CD4-positive, CD25-positive, alpha-beta regulatory T cell (primary cell): ENCODE results near the gene CD52. TPM values are rescaled to one million over a fixed set of nuclear protein-coding genes. Genes with fewer than 3 reads are reported as not detected.

Experiments
- ATAC-seq, 2 donors: fragments of 150-1000 bp; cut with Tn5 transposase; one replicate each; pipeline ENCODE4 v1.10.0; 2021; ENCODE audit warnings: low read depth in 2 of 2, moderate number of reproducible peaks in 2 of 2, moderate library complexity in 1 of 2
- DNase-seq, 3 donors: peaks; one replicate each; pipeline versions ENCODE4 v3.0.0 to v3.0.0-alpha.2; 2012 to 2022; ENCODE audit warnings: mixed read lengths in 1 of 3
- H3K27ac ChIP-seq: one replicate; pipeline ENCODE4 v1.7.0; 2013; ENCODE audit warnings: mild to moderate bottlenecking, low read length; ENCODE audit not compliant: insufficient read depth, poor library complexity, severe bottlenecking
- H3K27me3 ChIP-seq: one replicate; pipeline ENCODE4 v1.7.0; 2013; ENCODE audit warnings: low read length; ENCODE audit not compliant: control insufficient read depth, insufficient read depth
- H3K36me3 ChIP-seq: one replicate; pipeline ENCODE4 v1.7.0; 2013; ENCODE audit warnings: mild to moderate bottlenecking, low read length, moderate library complexity; ENCODE audit not compliant: control insufficient read depth, insufficient read depth
- H3K4me1 ChIP-seq: 2 replicates; pipeline ENCODE4 v1.7.0; 2013; ENCODE audit warnings: mild to moderate bottlenecking, low read length; ENCODE audit not compliant: insufficient read depth, control insufficient read depth, poor library complexity, severe bottlenecking
- H3K4me3 ChIP-seq: one replicate; pipeline ENCODE4 v1.7.0; 2013; ENCODE audit warnings: low read depth, mild to moderate bottlenecking, low read length, moderate library complexity
- H3K9me3 ChIP-seq, 2 experiments: 1 replicate in 1 of 2; 2 replicates in 1 of 2; pipeline ENCODE4 v1.7.0; 2013; ENCODE audit warnings: low read length in 2 of 2, mild to moderate bottlenecking in 1 of 2, moderate library complexity in 1 of 2; ENCODE audit not compliant: control insufficient read depth in 2 of 2
- H3K27ac Mint-ChIP-seq, 3 donors: one replicate each; pipeline ENCODE4 v1.8.0; 2020 to 2022; ENCODE audit warnings: mild to moderate bottlenecking in 3 of 3, mixed read lengths in 3 of 3, moderate library complexity in 2 of 3
- H3K27me3 Mint-ChIP-seq: one replicate; pipeline ENCODE4 v1.8.0; 2022; ENCODE audit warnings: mild to moderate bottlenecking, mixed read lengths
- H3K36me3 Mint-ChIP-seq: one replicate; pipeline ENCODE4 v1.8.0; 2020; ENCODE audit warnings: mixed read lengths
- H3K4me1 Mint-ChIP-seq, 4 donors: one replicate each; pipeline ENCODE4 v1.8.0; 2020 to 2022; ENCODE audit warnings: mixed read lengths in 4 of 4, mild to moderate bottlenecking in 1 of 4
- H3K4me3 Mint-ChIP-seq, 4 donors: one replicate each; pipeline ENCODE4 v1.8.0; 2020 to 2022; ENCODE audit warnings: mild to moderate bottlenecking in 4 of 4, mixed read lengths in 4 of 4, moderate library complexity in 3 of 4
- H3K9me3 Mint-ChIP-seq, 7 donors: one replicate each; pipeline ENCODE4 v1.8.0; 2020 to 2022; ENCODE audit warnings: mixed read lengths in 7 of 7, mild to moderate bottlenecking in 3 of 7, moderate library complexity in 2 of 7
- polyA plus RNA-seq, 4 donors: library from polyadenylated mRNA; unstranded; fragments of 300-500 nt; fragmentation: Illumina TruSeq; gene quantifications; one replicate each; pipeline ENCODE4 v1.2.3, GENCODE V29; 2021
- total RNA-seq: library from RNA; stranded (reverse); gene quantifications from one replicate; pipeline ENCODE4 v1.2.3, GENCODE V29; 2022

Gene CD52
- total and polyA plus RNA-seq, 5 donors from 2014 or later, result 1,528 to 12,173 (median 9,866) TPM

GRCh38 chr1:26354972-26355371 lies 37.2 kb downstream of the CD52 start:
- Mint-ChIP-seq H3K4me3 (no peak overlapping the region), H3K36me3 (no peaks in the 10 kb centered on the region), H3K4me1 (peaks cover 0 to 20% (median 14%) of the 10 kb centered on the region in 4 donors), H3K9me3 (no peaks in the 10 kb centered on the region), H3K27me3 (peaks cover 5% of the 10 kb centered on the region), H3K27ac (no peak overlapping the region)
- H3K4me1 ChIP-seq, result peaks cover 15% of the 10 kb centered on the region
- no peaks in the 10 kb centered on the region for H3K27me3 ChIP-seq
- H3K9me3 ChIP-seq, result no peaks in the 10 kb centered on the region
- ATAC-seq (no peak), DNase-seq (no peak)
- H3K4me3 ChIP-seq, result no peak overlapping the region
- H3K36me3 ChIP-seq, result no peaks in the 10 kb centered on the region
- no peak overlapping the region for H3K27ac ChIP-seq

- H3K9me3 Mint-ChIP-seq, result no peaks in the 10 kb centered on the region
- no peak overlapping the region for H3K27ac ChIP-seq
- no peak overlapping the region for H3K4me3 Mint-ChIP-seq
- ATAC-seq (no peak), DNase-seq (no peak)
- no peaks in the 10 kb centered on the region for H3K27me3 ChIP-seq
- no peak overlapping the region for H3K27ac Mint-ChIP-seq
- no peaks in the 10 kb centered on the region for H3K36me3 ChIP-seq
- H3K36me3 Mint-ChIP-seq, result no peaks in the 10 kb centered on the region
- peaks cover 0 to 32% (median 16%) of the 10 kb centered on the region in 4 donors for H3K4me1 Mint-ChIP-seq
- no peaks in the 10 kb centered on the region for H3K9me3 ChIP-seq
- H3K4me1 ChIP-seq, result peaks cover 27% of the 10 kb centered on the region
- peaks cover 17% of the 10 kb centered on the region for H3K27me3 Mint-ChIP-seq
- H3K4me3 ChIP-seq, result no peak overlapping the region
Measured at GRCh38 chr1:26356106-26356505, 38.3 kb downstream of the CD52 start.

GRCh38 chr1:26357121-26357602 lies 39.4 kb downstream of the CD52 start:
- Histone ChIP-seq H3K4me1 (peaks cover 27% of the 10 kb centered on the region), H3K9me3 (no peaks in the 10 kb centered on the region), H3K27ac (no peak overlapping the region), H3K36me3 (no peaks in the 10 kb centered on the region), H3K27me3 (no peaks in the 10 kb centered on the region), H3K4me3 (no peak overlapping the region)
- H3K27me3 Mint-ChIP-seq, result peaks cover 27% of the 10 kb centered on the region
- H3K27ac Mint-ChIP-seq, result no peak overlapping the region
- no peak for DNase-seq
- H3K36me3 Mint-ChIP-seq, result no peaks in the 10 kb centered on the region
- peaks cover 0 to 40% (median 18%) of the 10 kb centered on the region in 4 donors for H3K4me1 Mint-ChIP-seq
- H3K4me3 Mint-ChIP-seq, result peak overlapping the region in 1 of 4 donors; percentile 0
- no peaks in the 10 kb centered on the region for H3K9me3 Mint-ChIP-seq
- ATAC-seq, result no peak

- DNase-seq, result peak; percentile 55 to 71 (median 58)
- H3K4me3 Mint-ChIP-seq, result peak overlapping the region; percentile 0 to 72 (median 27)
- peaks cover 1% of the 10 kb centered on the region for H3K36me3 Mint-ChIP-seq
- peak overlapping the region; percentile 42 for H3K4me3 ChIP-seq
- H3K27ac ChIP-seq, result no peak overlapping the region
- no peaks in the 10 kb centered on the region for H3K9me3 ChIP-seq
- peaks cover 37% of the 10 kb centered on the region for H3K27me3 Mint-ChIP-seq
- no peaks in the 10 kb centered on the region for H3K9me3 Mint-ChIP-seq
- H3K36me3 ChIP-seq, result no peaks in the 10 kb centered on the region
- H3K27me3 ChIP-seq, result no peaks in the 10 kb centered on the region
- peak; percentile 47 to 55 for ATAC-seq
- peak overlapping the region; percentile 39 to 65 (median 40) for H3K27ac Mint-ChIP-seq
- H3K4me1 ChIP-seq, result peaks cover 31% of the 10 kb centered on the region
- peaks cover 0 to 48% (median 25%) of the 10 kb centered on the region in 4 donors for H3K4me1 Mint-ChIP-seq
Measured at GRCh38 chr1:26358411-26359384, 40.9 kb downstream of the CD52 start.

- peaks cover 39% of the 10 kb centered on the region for H3K4me1 ChIP-seq
- Mint-ChIP-seq H3K4me1 (peaks cover 0 to 61% (median 35%) of the 10 kb centered on the region in 4 donors), H3K4me3 (peak overlapping the region in 3 of 4 donors; percentile 62 to 92 (median 84)), H3K27ac (peak overlapping the region in 1 of 3 donors; percentile 55), H3K27me3 (peaks cover 41% of the 10 kb centered on the region), H3K9me3 (no peaks in the 10 kb centered on the region), H3K36me3 (peaks cover 3% of the 10 kb centered on the region)
- no peaks in the 10 kb centered on the region for H3K36me3 ChIP-seq
- no peak overlapping the region for H3K27ac ChIP-seq
- no peaks in the 10 kb centered on the region for H3K9me3 ChIP-seq
- H3K27me3 ChIP-seq, result no peaks in the 10 kb centered on the region
- ATAC-seq (no peak), DNase-seq (peak in 2 of 3 donors; percentile 27 to 53)
- no peak overlapping the region for H3K4me3 ChIP-seq
Measured at GRCh38 chr1:26359981-26360806, 42.4 kb downstream of the CD52 start.

GRCh38 chr1:26360807-26361604 lies 43.2 kb downstream of the CD52 start:
- peak overlapping the region in 2 of 3 donors; percentile 38 to 55 for H3K27ac Mint-ChIP-seq
- H3K4me3 Mint-ChIP-seq, result peak overlapping the region in 3 of 4 donors; percentile 62 to 92 (median 84)
- H3K4me1 Mint-ChIP-seq, result peaks cover 0 to 61% (median 32%) of the 10 kb centered on the region in 4 donors
- peaks cover 3% of the 10 kb centered on the region for H3K36me3 Mint-ChIP-seq
- ATAC-seq (no peak), DNase-seq (no peak)
- Histone ChIP-seq H3K9me3 (no peaks in the 10 kb centered on the region), H3K27me3 (no peaks in the 10 kb centered on the region), H3K36me3 (no peaks in the 10 kb centered on the region), H3K27ac (no peak overlapping the region), H3K4me1 (peaks cover 39% of the 10 kb centered on the region), H3K4me3 (no peak overlapping the region)
- peaks cover 41% of the 10 kb centered on the region for H3K27me3 Mint-ChIP-seq
- H3K9me3 Mint-ChIP-seq, result no peaks in the 10 kb centered on the region
